ENCODE results near the gene NHSL2. TPM values are rescaled to one million over a fixed set of nuclear protein-coding genes. Genes with fewer than 3 reads are reported as not detected.

The NHSL2 gene
- total RNA-seq, 1 experiment from 2014 or later = 0.07 TPM

DNA sequence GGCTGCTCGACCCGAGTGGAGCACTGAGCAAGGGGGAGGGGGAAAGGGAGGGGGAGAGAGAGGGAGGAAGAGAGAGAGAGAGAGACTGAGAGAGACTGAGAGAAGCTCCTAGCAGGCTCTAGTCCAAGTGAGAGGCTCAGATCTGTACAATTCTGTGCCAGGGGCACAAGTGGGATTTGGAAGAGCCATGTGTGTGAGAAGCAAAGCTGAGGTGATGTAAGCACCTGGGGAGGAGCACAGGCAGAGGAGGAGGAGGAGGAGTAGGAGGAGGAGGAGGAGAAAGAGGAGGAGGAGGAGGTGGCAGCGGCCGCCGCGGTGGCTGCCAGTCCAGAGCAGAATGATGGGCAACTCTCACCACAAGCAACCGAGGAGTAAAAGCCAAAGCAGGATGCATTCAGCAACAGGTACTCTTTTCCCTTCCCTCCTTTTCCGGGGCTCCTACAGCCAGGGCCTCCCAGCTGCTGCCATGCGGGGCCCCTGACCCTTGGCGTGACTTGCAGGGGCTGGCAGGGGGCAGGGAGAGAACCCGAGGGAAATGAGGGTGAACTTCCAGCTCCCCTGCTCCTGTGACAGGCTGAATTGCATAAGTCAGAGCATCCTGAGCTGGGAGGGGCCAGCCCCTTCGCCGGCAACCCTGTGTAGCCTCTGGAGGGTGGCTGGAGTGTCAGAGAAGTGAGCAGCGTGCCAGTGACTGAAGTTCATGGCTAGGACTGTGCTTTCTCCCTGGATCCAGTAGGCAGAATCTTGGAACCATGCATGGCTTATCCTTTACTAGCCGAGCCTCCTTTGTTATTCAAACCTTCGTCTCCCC lies 158.9 kb downstream of the NHSL2 start:
- no peak for DNase-seq
- ATAC-seq = peak; percentile 18
- Histone ChIP-seq H3K4me3 (ENCODE audit: low read length) (peak overlapping the region; percentile 51), H4K20me1 (ENCODE audit: low read length) (no peaks in the 10 kb centered on the region), H3K9me2 (replicated peaks; ENCODE audit: low read length) (no peaks in the 10 kb centered on the region), H3K36me3 (ENCODE audit: low read depth, low read length) (no peaks in the 10 kb centered on the region), H3F3A (ENCODE audit: low read length, unreplicated experiment) (no peaks in the 10 kb centered on the region), H3K27me3 (ENCODE audit: low read length) (peaks cover 19% of the 10 kb centered on the region), H3K27ac (ENCODE audit: low read length) (no peak overlapping the region), H3K9ac (ENCODE audit: low read length) (no peak overlapping the region), H3K9me3 (ENCODE audit: low read length) (no peaks in the 10 kb centered on the region), H3K4me2 (ENCODE audit: low read length) (peak overlapping the region; percentile 64), H2AFZ (ENCODE audit: low read length) (peak overlapping the region; percentile 50), H3K4me1 (ENCODE audit: insufficient read depth, low read length) (no peaks in the 10 kb centered on the region), H3K79me2 (ENCODE audit: low read length) (no peaks in the 10 kb centered on the region)
- ChIA-PET CTCF (interaction anchor here (0.6 kb wide), 1 partner anchor 50 kb away, joined by 3 read pairs; no protein-coding TSS in a partner anchor), POLR2A (ENCODE audit: unreplicated experiment) (no interaction called here)
- intact Hi-C loops (cut with micrococcal nuclease) = no loop called here
- TF ChIP-seq EZH2phosphoT487 (IDR thresholded peaks at IDR 0.05; ENCODE audit: borderline replicate concordance, low read length) = no peak
- no peak for TF ChIP-seq EZH2 (IDR thresholded peaks at IDR 0.05; ENCODE audit: low read length, unreplicated experiment)
- TF ChIP-seq, protein P1, sequence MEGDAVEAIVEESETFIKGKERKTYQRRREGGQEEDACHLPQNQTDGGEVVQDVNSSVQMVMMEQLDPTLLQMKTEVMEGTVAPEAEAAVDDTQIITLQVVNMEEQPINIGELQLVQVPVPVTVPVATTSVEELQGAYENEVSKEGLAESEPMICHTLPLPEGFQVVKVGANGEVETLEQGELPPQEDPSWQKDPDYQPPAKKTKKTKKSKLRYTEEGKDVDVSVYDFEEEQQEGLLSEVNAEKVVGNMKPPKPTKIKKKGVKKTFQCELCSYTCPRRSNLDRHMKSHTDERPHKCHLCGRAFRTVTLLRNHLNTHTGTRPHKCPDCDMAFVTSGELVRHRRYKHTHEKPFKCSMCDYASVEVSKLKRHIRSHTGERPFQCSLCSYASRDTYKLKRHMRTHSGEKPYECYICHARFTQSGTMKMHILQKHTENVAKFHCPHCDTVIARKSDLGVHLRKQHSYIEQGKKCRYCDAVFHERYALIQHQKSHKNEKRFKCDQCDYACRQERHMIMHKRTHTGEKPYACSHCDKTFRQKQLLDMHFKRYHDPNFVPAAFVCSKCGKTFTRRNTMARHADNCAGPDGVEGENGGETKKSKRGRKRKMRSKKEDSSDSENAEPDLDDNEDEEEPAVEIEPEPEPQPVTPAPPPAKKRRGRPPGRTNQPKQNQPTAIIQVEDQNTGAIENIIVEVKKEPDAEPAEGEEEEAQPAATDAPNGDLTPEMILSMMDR (conservative IDR thresholded peaks at IDR 0.05; ENCODE audit: low read depth, low read length) = no peak
- no TSS peak for BruUV-seq (replicated peaks)

DNA sequence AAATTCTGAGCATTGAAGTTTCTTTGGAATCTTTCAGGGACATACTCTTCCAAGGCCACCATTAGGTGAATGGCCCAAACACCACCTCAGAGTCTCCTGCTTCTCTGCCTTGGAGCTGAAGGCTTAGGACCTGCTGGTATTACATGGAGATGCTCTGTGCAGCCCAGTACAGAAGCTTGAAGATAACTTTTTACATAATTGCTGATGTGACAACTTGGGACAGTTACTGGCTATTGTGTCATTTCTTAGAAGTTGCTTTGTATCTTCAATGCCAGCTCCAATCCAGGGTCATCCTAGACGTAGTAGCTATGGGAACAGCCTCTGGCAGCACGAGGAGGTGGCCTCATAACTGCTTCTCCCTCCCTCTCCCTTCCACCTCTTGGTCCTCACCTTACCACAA lies 160.6 kb downstream of the NHSL2 start:
- H3K9me3 ChIP-seq (ENCODE audit: low read length) = no peaks in the 10 kb centered on the region
- intact Hi-C loops (cut with micrococcal nuclease) = no loop called here
- peaks cover 19% of the 10 kb centered on the region for H3K27me3 ChIP-seq (ENCODE audit: low read length)
- no peak for ATAC-seq
- H3K4me2 ChIP-seq (ENCODE audit: low read length) = no peak overlapping the region
- no peak overlapping the region for H3K4me3 ChIP-seq (ENCODE audit: low read length)
- no peaks in the 10 kb centered on the region for H3K79me2 ChIP-seq (ENCODE audit: low read length)
- BruUV-seq (replicated peaks) = no TSS peak
- H2AFZ ChIP-seq (ENCODE audit: low read length) = no peak overlapping the region
- H3K27ac ChIP-seq (ENCODE audit: low read length) = no peak overlapping the region
- H3K9me2 ChIP-seq (replicated peaks; ENCODE audit: low read length) = no peaks in the 10 kb centered on the region
- H3K4me1 ChIP-seq (ENCODE audit: insufficient read depth, low read length) = no peaks in the 10 kb centered on the region
- CTCF ChIA-PET = no interaction called here
- no peaks in the 10 kb centered on the region for H3F3A ChIP-seq (ENCODE audit: low read length, unreplicated experiment)
- no peaks in the 10 kb centered on the region for H4K20me1 ChIP-seq (ENCODE audit: low read length)
- POLR2A ChIA-PET (ENCODE audit: unreplicated experiment) = no interaction called here
- no peak for DNase-seq
- no peak overlapping the region for H3K9ac ChIP-seq (ENCODE audit: low read length)
- H3K36me3 ChIP-seq (ENCODE audit: low read depth, low read length) = no peaks in the 10 kb centered on the region
- TF ChIP-seq EZH2phosphoT487 (IDR thresholded peaks at IDR 0.05; ENCODE audit: borderline replicate concordance, low read length) (no peak), EZH2 (IDR thresholded peaks at IDR 0.05; ENCODE audit: low read length, unreplicated experiment) (no peak)
- TF ChIP-seq, protein P1 (conservative IDR thresholded peaks at IDR 0.05; ENCODE audit: low read depth, low read length) = no peak

DNA sequence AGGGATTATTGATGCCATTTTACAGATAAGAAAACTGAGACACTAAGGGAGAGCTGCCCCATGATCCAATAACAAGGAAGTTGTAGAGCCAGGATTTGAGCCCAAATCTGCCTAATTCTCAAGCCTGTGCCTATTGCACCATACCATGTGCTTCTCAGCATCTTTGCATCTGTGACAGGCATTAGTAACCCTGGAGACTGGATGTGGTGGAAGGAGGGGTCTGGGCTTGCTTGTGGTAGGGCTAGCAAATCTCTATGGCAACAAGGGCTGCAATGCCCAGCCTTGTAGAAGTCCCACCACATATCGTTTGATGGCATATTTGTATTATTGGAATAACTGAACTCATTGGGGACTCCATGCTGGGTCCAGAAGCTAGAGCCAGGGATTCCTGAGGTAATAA lies 163.0 kb downstream of the NHSL2 start:
- Histone ChIP-seq H3K4me3 (ENCODE audit: low read length) (no peak overlapping the region), H4K20me1 (ENCODE audit: low read length) (no peaks in the 10 kb centered on the region), H3K79me2 (ENCODE audit: low read length) (no peaks in the 10 kb centered on the region), H3K27ac (ENCODE audit: low read length) (no peak overlapping the region), H3K4me2 (ENCODE audit: low read length) (no peak overlapping the region), H2AFZ (ENCODE audit: low read length) (no peak overlapping the region), H3K4me1 (ENCODE audit: insufficient read depth, low read length) (no peaks in the 10 kb centered on the region), H3K9ac (ENCODE audit: low read length) (no peak overlapping the region), H3K9me2 (replicated peaks; ENCODE audit: low read length) (no peaks in the 10 kb centered on the region), H3K27me3 (ENCODE audit: low read length) (peaks cover 10% of the 10 kb centered on the region), H3K36me3 (ENCODE audit: low read depth, low read length) (no peaks in the 10 kb centered on the region), H3F3A (ENCODE audit: low read length, unreplicated experiment) (no peaks in the 10 kb centered on the region), H3K9me3 (ENCODE audit: low read length) (no peaks in the 10 kb centered on the region)
- no peak for TF ChIP-seq EZH2phosphoT487 (IDR thresholded peaks at IDR 0.05; ENCODE audit: borderline replicate concordance, low read length)
- TF ChIP-seq, protein P1 (conservative IDR thresholded peaks at IDR 0.05; ENCODE audit: low read depth, low read length) = no peak
- ChIA-PET POLR2A (ENCODE audit: unreplicated experiment) (no interaction called here), CTCF (no interaction called here)
- DNase-seq (no peak), ATAC-seq (no peak)
- intact Hi-C loops (cut with micrococcal nuclease) = no loop called here
- no TSS peak for BruUV-seq (replicated peaks)
